ENCODE measurements around the gene RBM38. TPM values are rescaled to one million over a fixed set of nuclear protein-coding genes. Genes with fewer than 3 reads are reported as not detected.

RBM38 gene
- total RNA-seq, 6 donors from 2014 or later, result 14.7 to 27.5 (median 22.3) TPM

DNA sequence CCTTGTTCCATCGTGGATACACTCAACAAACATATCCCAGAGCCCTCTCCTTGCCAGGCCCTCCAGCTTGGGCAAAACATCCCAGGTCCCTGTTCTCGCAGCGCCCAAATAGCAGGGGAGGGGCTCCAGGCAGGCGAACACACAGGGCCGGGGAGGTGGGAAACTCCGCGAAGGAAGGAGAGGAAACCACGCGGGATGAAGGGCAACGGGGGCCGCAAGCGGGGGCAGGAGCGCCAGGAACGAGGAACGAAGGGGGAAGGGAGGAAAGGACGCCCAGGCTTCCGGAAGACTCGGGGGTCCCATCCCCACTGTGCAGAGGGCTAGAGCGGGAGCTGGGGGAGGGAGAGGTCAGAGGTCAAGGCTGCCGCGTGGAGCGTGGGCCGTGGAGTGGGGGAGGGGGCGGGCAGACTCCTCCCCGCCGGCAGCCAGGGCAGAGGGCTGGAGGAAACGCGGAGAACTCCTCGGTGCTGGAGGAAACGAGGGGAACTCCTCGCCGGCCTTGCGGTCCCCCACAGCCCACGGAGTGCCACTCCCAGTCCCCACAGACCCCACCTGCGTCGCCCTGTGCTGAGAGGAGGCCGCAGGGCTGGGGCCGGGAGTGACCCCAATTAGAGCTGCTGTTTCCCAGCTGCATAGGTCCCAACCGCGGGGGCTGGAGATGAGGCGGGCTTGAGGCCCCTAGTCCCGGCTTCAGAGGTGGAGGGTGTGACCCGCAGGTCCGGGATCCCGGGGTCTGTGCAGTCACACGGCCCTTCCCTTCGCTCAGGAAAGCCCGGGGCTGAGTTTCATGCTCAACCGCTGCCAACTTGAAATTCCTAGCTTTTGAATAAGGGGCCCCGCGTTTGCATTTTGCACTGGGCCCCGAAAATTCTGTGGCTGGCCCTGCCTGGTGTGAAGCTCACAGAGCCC is 1.2 kb upstream of the RBM38 start:
- peaks cover 21 to 66% (median 51%) of the 10 kb centered on the region in 4 donors for H3K4me1 ChIP-seq
- 35 to 37% methylated on average over 25 to 44 of the region's 52 CpGs for WGBS, 2 donors
- no peaks in the 10 kb centered on the region for H3K9me3 ChIP-seq
- DNase-seq (peak in 1 of 2 donors; percentile 82), ATAC-seq (ENCODE audit: low FRiP score in 2 of 2) (no peak)
- peak overlapping the region in 3 of 4 donors; percentile 35 to 86 (median 49) for H3K4me3 ChIP-seq
- H3K27ac ChIP-seq, result peak overlapping the region; percentile 64 to 85 (median 78)
- TF ChIP-seq, protein P1, sequence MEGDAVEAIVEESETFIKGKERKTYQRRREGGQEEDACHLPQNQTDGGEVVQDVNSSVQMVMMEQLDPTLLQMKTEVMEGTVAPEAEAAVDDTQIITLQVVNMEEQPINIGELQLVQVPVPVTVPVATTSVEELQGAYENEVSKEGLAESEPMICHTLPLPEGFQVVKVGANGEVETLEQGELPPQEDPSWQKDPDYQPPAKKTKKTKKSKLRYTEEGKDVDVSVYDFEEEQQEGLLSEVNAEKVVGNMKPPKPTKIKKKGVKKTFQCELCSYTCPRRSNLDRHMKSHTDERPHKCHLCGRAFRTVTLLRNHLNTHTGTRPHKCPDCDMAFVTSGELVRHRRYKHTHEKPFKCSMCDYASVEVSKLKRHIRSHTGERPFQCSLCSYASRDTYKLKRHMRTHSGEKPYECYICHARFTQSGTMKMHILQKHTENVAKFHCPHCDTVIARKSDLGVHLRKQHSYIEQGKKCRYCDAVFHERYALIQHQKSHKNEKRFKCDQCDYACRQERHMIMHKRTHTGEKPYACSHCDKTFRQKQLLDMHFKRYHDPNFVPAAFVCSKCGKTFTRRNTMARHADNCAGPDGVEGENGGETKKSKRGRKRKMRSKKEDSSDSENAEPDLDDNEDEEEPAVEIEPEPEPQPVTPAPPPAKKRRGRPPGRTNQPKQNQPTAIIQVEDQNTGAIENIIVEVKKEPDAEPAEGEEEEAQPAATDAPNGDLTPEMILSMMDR (IDR thresholded peaks at IDR 0.05), result no peak
- H3K36me3 ChIP-seq, result peaks cover 0 to 7% (median 6%) of the 10 kb centered on the region in 4 donors
- no peaks in the 10 kb centered on the region for H3K27me3 ChIP-seq

DNA sequence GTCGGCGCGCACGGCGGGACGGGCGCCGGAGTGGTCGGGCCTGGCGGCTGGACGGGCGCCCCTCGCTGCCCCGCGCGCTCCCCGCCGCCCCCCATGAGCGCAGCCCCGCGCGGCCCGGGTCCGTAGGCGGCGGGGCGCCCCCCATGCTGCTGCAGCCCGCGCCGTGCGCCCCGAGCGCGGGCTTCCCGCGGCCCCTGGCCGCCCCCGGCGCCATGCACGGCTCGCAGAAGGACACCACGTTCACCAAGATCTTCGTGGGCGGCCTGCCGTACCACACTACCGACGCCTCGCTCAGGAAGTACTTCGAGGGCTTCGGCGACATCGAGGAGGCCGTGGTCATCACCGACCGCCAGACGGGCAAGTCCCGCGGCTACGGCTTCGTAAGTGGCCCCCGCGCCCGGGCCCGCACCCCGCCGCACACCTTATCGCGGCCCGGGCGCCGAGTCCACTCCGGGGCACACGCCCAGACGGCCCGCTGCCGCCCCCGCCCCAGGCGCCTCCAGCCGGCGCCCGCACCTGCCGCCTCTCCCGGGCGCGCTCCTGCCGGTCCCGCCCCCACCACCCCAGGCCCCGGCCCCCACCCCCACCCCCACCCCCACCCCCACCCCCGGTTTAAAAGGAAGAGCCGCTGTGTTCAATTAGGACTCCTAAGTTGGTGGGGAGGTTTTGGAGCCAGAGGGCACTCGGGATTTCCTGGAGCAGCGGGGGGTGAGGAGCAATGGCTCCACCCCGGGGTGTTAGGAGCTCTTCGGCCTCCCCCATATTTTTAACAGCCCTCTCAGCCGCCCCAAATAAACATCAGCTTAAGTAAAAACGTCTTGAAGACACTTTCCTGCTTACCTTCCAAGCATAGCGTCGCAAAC is 474 bp downstream of the RBM38 start:
- H3K4me3 ChIP-seq, result peak overlapping the region; percentile 79 to 90 (median 88)
- 8 to 17% methylated on average over 8 to 17 of the region's 98 CpGs for WGBS, 2 donors
- peaks cover 0 to 24% (median 13%) of the 10 kb centered on the region in 4 donors for H3K36me3 ChIP-seq
- peak overlapping the region; percentile 81 to 91 (median 86) for H3K27ac ChIP-seq
- ATAC-seq (ENCODE audit: low FRiP score in 2 of 2), result no peak
- H3K9me3 ChIP-seq, result no peaks in the 10 kb centered on the region
- DNase-seq, result peak in 1 of 2 donors; percentile 90
- no peaks in the 10 kb centered on the region for H3K27me3 ChIP-seq
- H3K4me1 ChIP-seq, result peaks cover 28 to 76% (median 55%) of the 10 kb centered on the region in 4 donors
- TF ChIP-seq EP300 (IDR thresholded peaks at IDR 0.05), result no peak
- TF ChIP-seq, protein P1 (IDR thresholded peaks at IDR 0.05), result no peak
- no peak for TF ChIP-seq POLR2AphosphoS5 (IDR thresholded peaks at IDR 0.05)
- TF ChIP-seq POLR2A (IDR thresholded peaks at IDR 0.05), result no peak

DNA sequence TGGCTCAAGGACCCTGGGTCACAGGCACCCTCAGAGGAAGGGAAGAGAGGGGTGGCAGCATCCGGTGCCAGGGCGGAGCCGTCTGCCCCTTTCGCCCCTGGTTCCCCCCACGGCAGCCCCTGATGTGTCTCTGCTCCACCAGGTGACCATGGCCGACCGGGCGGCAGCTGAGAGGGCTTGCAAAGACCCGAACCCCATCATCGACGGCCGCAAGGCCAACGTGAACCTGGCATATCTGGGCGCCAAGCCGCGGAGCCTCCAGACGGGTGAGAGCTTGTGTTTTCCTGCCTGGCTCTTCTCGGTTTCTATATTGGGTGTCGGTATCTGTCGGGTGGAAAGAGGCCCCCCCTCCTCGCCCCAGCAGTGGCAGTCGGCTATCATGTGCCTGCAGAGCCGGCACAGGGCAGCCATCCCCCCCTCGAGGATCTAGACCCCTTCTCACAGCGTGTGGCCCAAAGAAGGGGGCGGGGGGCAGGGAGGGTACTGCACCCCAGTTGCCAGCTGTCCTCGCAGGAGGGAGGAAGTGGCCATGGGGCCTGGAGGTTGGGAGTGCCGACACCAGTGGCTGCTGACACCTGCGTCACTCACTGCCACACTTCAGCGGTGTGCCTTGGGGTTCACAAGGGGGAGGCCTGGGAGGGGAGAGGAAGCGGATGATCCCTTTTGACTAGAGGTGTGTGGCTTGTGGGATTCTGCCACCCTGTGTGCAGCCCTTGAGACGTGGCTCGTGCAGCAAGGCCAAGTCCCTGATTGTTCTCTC is 1.5 kb downstream of the RBM38 start:
- no peaks in the 10 kb centered on the region for H3K27me3 ChIP-seq
- H3K4me3 ChIP-seq, result peak overlapping the region; percentile 19 to 90 (median 88)
- TF ChIP-seq POLR2AphosphoS5 (IDR thresholded peaks at IDR 0.05) (peak in 1 of 2 donors; percentile 78), EP300 (IDR thresholded peaks at IDR 0.05) (no peak), POLR2A (IDR thresholded peaks at IDR 0.05) (peak in 1 of 4 donors; percentile 18)
- TF ChIP-seq, protein P1 (IDR thresholded peaks at IDR 0.05), result no peak
- H3K36me3 ChIP-seq, result peaks cover 0 to 32% (median 19%) of the 10 kb centered on the region in 4 donors
- DNase-seq, result peak; percentile 65 to 85
- no peak for ATAC-seq (ENCODE audit: low FRiP score in 2 of 2)
- WGBS, 2 donors, result 43% methylated on average over 6 to 33 of the region's 33 CpGs
- no peaks in the 10 kb centered on the region for H3K9me3 ChIP-seq
- peaks cover 35 to 86% (median 59%) of the 10 kb centered on the region in 4 donors for H3K4me1 ChIP-seq
- H3K27ac ChIP-seq, result peak overlapping the region; percentile 62 to 91 (median 80)

DNA sequence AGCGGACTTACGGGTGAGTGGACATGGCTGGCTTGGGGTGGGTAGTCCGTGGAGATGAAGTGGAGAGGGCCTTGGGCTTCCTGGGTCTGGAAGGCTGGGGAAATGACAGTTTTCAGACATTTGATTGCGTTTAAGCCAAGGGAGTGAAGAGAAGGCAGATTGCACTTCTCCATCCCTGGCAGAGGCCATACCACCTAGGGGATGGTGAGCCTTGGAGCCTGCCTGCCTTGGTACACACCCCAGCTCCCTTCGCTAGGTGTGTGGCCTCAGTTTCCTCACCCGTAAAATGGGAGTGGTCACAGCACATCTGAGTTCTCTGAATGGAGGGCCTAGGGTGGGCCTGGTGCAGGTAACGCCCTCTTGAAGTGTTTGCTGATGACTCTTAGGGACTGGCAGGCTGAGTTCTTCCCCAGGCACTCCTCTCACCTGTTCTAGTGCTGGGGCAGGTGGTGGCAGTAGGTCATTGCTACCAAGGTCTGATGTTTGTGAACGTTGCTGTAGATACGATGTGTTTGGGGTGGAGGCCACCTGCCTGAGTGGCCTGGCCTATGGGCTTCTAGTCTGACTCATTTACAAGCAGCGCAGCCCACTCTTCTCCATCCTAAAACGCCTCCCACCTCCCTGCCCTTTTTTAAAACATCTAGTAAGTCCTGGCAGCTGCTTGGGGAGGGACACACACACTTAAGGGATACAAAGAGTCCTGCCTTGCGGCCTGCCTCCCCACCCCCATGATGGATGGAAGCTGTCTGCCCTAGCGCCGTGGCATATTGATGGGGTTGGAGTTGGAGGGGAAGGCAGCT is 2.3 kb downstream of the RBM38 start:
- no peaks in the 10 kb centered on the region for H3K27me3 ChIP-seq
- 84 to 92% methylated on average over 10 to 14 of the region's 14 CpGs for WGBS, 2 donors
- H3K36me3 ChIP-seq, result peaks cover 0 to 32% (median 19%) of the 10 kb centered on the region in 4 donors
- no peak for ATAC-seq (ENCODE audit: low FRiP score in 2 of 2)
- no peak for DNase-seq
- TF ChIP-seq POLR2AphosphoS5 (IDR thresholded peaks at IDR 0.05), result no peak
- no peak for TF ChIP-seq EP300 (IDR thresholded peaks at IDR 0.05)
- no peak for TF ChIP-seq POLR2A (IDR thresholded peaks at IDR 0.05)
- TF ChIP-seq, protein P1 (IDR thresholded peaks at IDR 0.05), result no peak
- H3K27ac ChIP-seq, result peak overlapping the region in 2 of 4 donors; percentile 76 to 91
- H3K4me3 ChIP-seq, result peak overlapping the region in 2 of 4 donors; percentile 89 to 90
- no peaks in the 10 kb centered on the region for H3K9me3 ChIP-seq
- H3K4me1 ChIP-seq, result peaks cover 41 to 94% (median 67%) of the 10 kb centered on the region in 4 donors
